Kidney (tissue), 14 donors: ENCODE measurements around the gene RNF168. TPM values are rescaled to one million over a fixed set of nuclear protein-coding genes. Genes with fewer than 3 reads are reported as not detected.

Experiments used
- DNase-seq, 5 donors: peaks; one replicate each; pipeline ENCODE4 v3.0.0-alpha.2; 2013 to 2020
- FAIRE-seq: peaks from 2 replicates; lab custom pipeline; 2012; peaks lifted over from hg19 to GRCh38; lab: Jason Lieb, UNC
- H3K27ac ChIP-seq, 2 donors: one replicate each; pipeline ENCODE4 v1.7.0; 2013; ENCODE audit warnings: low read depth in 2 of 2, low read length in 2 of 2, inconsistent platforms in 1 of 2
- H3K27me3 ChIP-seq: one replicate; pipeline ENCODE4 v1.7.1; 2013; ENCODE audit warnings: low read length, inconsistent platforms; ENCODE audit not compliant: control insufficient read depth, insufficient read depth
- H3K36me3 ChIP-seq, 3 donors: one replicate each; pipeline versions ENCODE4 v1.7.0 to v1.7.1; 2013; ENCODE audit warnings: low read length in 3 of 3, control low read depth in 1 of 3, inconsistent platforms in 1 of 3; ENCODE audit not compliant: insufficient read depth in 3 of 3, control insufficient read depth in 2 of 3
- H3K4me1 ChIP-seq, 3 donors: one replicate each; pipeline versions ENCODE4 v1.7.0 to v1.7.1; 2013; ENCODE audit warnings: low read length in 3 of 3, inconsistent platforms in 1 of 3, low read depth in 1 of 3; ENCODE audit not compliant: control insufficient read depth in 2 of 3, insufficient read depth in 2 of 3
- H3K4me3 ChIP-seq, 3 donors: one replicate each; pipeline versions ENCODE4 v1.7.0 to v1.8.1; 2013; ENCODE audit warnings: low read length in 3 of 3, control low read depth in 1 of 3, inconsistent platforms in 1 of 3
- H3K9ac ChIP-seq, 3 donors: one replicate each; pipeline versions ENCODE4 v1.7.0 to v1.7.1; 2013; ENCODE audit warnings: low read length in 3 of 3, control low read depth in 1 of 3, inconsistent platforms in 1 of 3
- H3K9me3 ChIP-seq, 3 donors: one replicate each; pipeline versions ENCODE4 v1.7.0 to v1.7.1; 2013; ENCODE audit warnings: low read length in 3 of 3, control low read depth in 1 of 3, inconsistent platforms in 1 of 3; ENCODE audit not compliant: control insufficient read depth in 2 of 3, insufficient read depth in 1 of 3
- CTCF ChIP-seq: IDR thresholded peaks from 3 replicates; pipeline ENCODE4 v1.5.1; 2012; ENCODE audit warnings: mild to moderate bottlenecking, moderate library complexity, borderline replicate concordance; ENCODE audit not compliant: insufficient read depth; ENCODE audit errors: extremely low read depth
- intact Hi-C: fragments of 100-400 bp; cut with DNase I; formaldehyde crosslinking; loops from one replicate; pipeline ENCODE4 v1.11.1; 2022
- polyA plus RNA-seq: library from polyadenylated mRNA; stranded (reverse); fragments of 350-450 nt; fragmentation: Illumina TruSeq; extraction: RNeasy Lipid Tissue Mini Kit (QIAGEN cat#74804); gene quantifications from one replicate; pipeline ENCODE4 v1.2.3, GENCODE V29; 2014; ENCODE audit warnings: low read depth, low replicate concordance; ENCODE audit not compliant: insufficient read depth
- total RNA-seq: library from RNA; stranded (reverse); fragmentation: NEBNext Ultra II Directional; extraction: Animal tissue kit (Norgen Biotek cat#: 25700); gene quantifications from one replicate; pipeline ENCODE4 v1.2.1, GENCODE V29; 2021
- donor health status: control.
- donor health status: control.
- donor health status: control.
- donor health status: control.
- donor health status: control.
- donor health status: DM: yes; HTN: yes; CAD: no.
- donor health status: Normal renal cell carcinoma (clear cell type).

RNF168 gene
- total and polyA plus RNA-seq, 2 donors from 2014 or later: 3.2 to 19.5 TPM

GRCh38 chr3:196419386-196419785 lies 84.2 kb downstream of the RNF168 start:
- H3K27ac ChIP-seq: no peak overlapping the region
- H3K9ac ChIP-seq: no peak overlapping the region
- TF ChIP-seq CTCF: no peak
- H3K36me3 ChIP-seq: no peaks in the 10 kb centered on the region
- DNase-seq (no peak), FAIRE-seq (no peak)
- intact Hi-C loops: no loop called here
- no peaks in the 10 kb centered on the region for H3K27me3 ChIP-seq
- no peaks in the 10 kb centered on the region for H3K9me3 ChIP-seq
- peaks cover 0 to 7% (median 0%) of the 10 kb centered on the region in 3 donors for H3K4me1 ChIP-seq
- H3K4me3 ChIP-seq: no peak overlapping the region

Other genes starting within 250 kb of the RNF168 start
- gene PCYT1A, start 216.0 kb downstream of the RNF168 start, total RNA-seq: 57.6 TPM
- gene PCYT1A, start 216.0 kb downstream of the RNF168 start, polyA plus RNA-seq: 19.6 TPM
- 10.5 TPM for gene DYNLT2B, start 185.5 kb downstream of the RNF168 start, total RNA-seq
- gene DYNLT2B, start 185.5 kb downstream of the RNF168 start, polyA plus RNA-seq: 41.8 TPM
- 0.50 TPM for gene TM4SF19, start 165.4 kb downstream of the RNF168 start, total RNA-seq
- not detected for gene TM4SF19, start 165.4 kb downstream of the RNF168 start, polyA plus RNA-seq
- gene UBXN7, start 71.3 kb downstream of the RNF168 start, total RNA-seq: 46.9 TPM
- 2.8 TPM for gene UBXN7, start 71.3 kb downstream of the RNF168 start, polyA plus RNA-seq
- not detected for gene SMCO1, start 11.6 kb upstream of the RNF168 start, total RNA-seq
- gene SMCO1, start 11.6 kb upstream of the RNF168 start, polyA plus RNA-seq: not detected
- 12.3 TPM for gene WDR53, start 64.8 kb upstream of the RNF168 start, total RNA-seq
- 9.0 TPM for gene WDR53, start 64.8 kb upstream of the RNF168 start, polyA plus RNA-seq
- 7.0 TPM for gene FBXO45, start 64.9 kb upstream of the RNF168 start, total RNA-seq
- 2.5 TPM for gene FBXO45, start 64.9 kb upstream of the RNF168 start, polyA plus RNA-seq
- gene NRROS, start 135.9 kb upstream of the RNF168 start, total RNA-seq: 11.6 TPM
- gene NRROS, start 135.9 kb upstream of the RNF168 start, polyA plus RNA-seq: 2.0 TPM
- gene CEP19, start 208.5 kb upstream of the RNF168 start, total RNA-seq: 1.5 TPM
- 2.6 TPM for gene CEP19, start 208.5 kb upstream of the RNF168 start, polyA plus RNA-seq
- gene PIGX, start 208.6 kb upstream of the RNF168 start, total RNA-seq: 19.6 TPM
- 15.7 TPM for gene PIGX, start 208.6 kb upstream of the RNF168 start, polyA plus RNA-seq
- 67.1 TPM for gene PAK2, start 236.1 kb upstream of the RNF168 start, total RNA-seq
- 13.4 TPM for gene PAK2, start 236.1 kb upstream of the RNF168 start, polyA plus RNA-seq